Right atrium auricular region (tissue), 2 donors: ENCODE results near the gene ZMYND12. TPM values are rescaled to one million over a fixed set of nuclear protein-coding genes. Genes with fewer than 3 reads are reported as not detected.
A peak's percentile ranks its signal among the peaks of the same experiment; 100 is the strongest.

Experiments
- DNase-seq: peaks from one replicate; pipeline ENCODE4 v3.0.0-alpha.2; 2019; ENCODE audit warnings: low spot score
- H3K27ac ChIP-seq, 2 donors: fragments of 200-600 bp; sonication (generic); 1 replicate in 1 of 2; 2 replicates in 1 of 2; pipeline ENCODE4 v1.5.1; 2016 to 2019
- H3K27me3 ChIP-seq, 2 donors: fragments of 200-600 bp; sonication (generic); one replicate each; pipeline versions ENCODE4 v1.5.1 to v1.6.0; 2017 to 2019
- H3K36me3 ChIP-seq: fragments of 200-600 bp; sonication (generic); one replicate; pipeline ENCODE4 v1.5.1; 2016
- H3K4me1 ChIP-seq, 2 donors: fragments of 200-600 bp; sonication (generic); one replicate each; pipeline versions ENCODE4 v1.5.1 to v1.6.0; 2017 to 2019
- H3K4me3 ChIP-seq, 2 donors: fragments of 200-600 bp; sonication (generic); 1 replicate in 1 of 2; 2 replicates in 1 of 2; pipeline ENCODE4 v1.5.1; 2017 to 2019; ENCODE audit warnings: mild to moderate bottlenecking in 1 of 2, moderate library complexity in 1 of 2
- H3K9me3 ChIP-seq, 2 donors: fragments of 200-600 bp; sonication (generic); one replicate each; pipeline ENCODE4 v1.5.1; 2019
- CTCF ChIP-seq, 2 donors: fragments of 200-600 bp; sonication (generic); IDR thresholded peaks; one replicate each; pipeline ENCODE4 v1.5.1; 2019; ENCODE audit warnings: antibody characterized with exemption in 2 of 2
- total RNA-seq, 2 donors: library from RNA; depleted of rRNA; stranded (reverse); fragments of >200 nt; gene quantifications; one replicate each; pipeline ENCODE4 v1.1.0, GENCODE V29; 2016

ZMYND12 gene
- total RNA-seq, 2 donors from 2014 or later, result 0.26 to 3.4 TPM

GRCh38 chr1:42392255-42392654 lies 63.6 kb downstream of the ZMYND12 start:
- Histone ChIP-seq H3K27me3 (no peaks in the 10 kb centered on the region), H3K4me1 (no peaks in the 10 kb centered on the region), H3K27ac (no peak overlapping the region), H3K9me3 (no peaks in the 10 kb centered on the region), H3K4me3 (no peak overlapping the region), H3K36me3 (no peaks in the 10 kb centered on the region)
- no peak for DNase-seq
- no peak for TF ChIP-seq CTCF (IDR thresholded peaks at IDR 0.05)

GRCh38 chr1:42386051-42386450 lies 69.8 kb downstream of the ZMYND12 start:
- Histone ChIP-seq H3K4me1 (peaks cover 0 to 4% of the 10 kb centered on the region in 2 donors), H3K36me3 (no peaks in the 10 kb centered on the region), H3K27ac (no peak overlapping the region), H3K4me3 (no peak overlapping the region), H3K9me3 (no peaks in the 10 kb centered on the region), H3K27me3 (no peaks in the 10 kb centered on the region)
- no peak for TF ChIP-seq CTCF (IDR thresholded peaks at IDR 0.05)
- DNase-seq, result no peak

GRCh38 chr1:42385283-42385682 lies 70.5 kb downstream of the ZMYND12 start:
- no peaks in the 10 kb centered on the region for H3K9me3 ChIP-seq
- H3K4me3 ChIP-seq, result no peak overlapping the region
- peaks cover 0 to 7% of the 10 kb centered on the region in 2 donors for H3K4me1 ChIP-seq
- no peak for TF ChIP-seq CTCF (IDR thresholded peaks at IDR 0.05)
- no peak overlapping the region for H3K27ac ChIP-seq
- H3K36me3 ChIP-seq, result no peaks in the 10 kb centered on the region
- H3K27me3 ChIP-seq, result no peaks in the 10 kb centered on the region
- DNase-seq, result no peak

GRCh38 chr1:42381280-42381673 lies 74.5 kb downstream of the ZMYND12 start:
- Histone ChIP-seq H3K36me3 (no peaks in the 10 kb centered on the region), H3K27me3 (no peaks in the 10 kb centered on the region), H3K27ac (no peak overlapping the region), H3K9me3 (no peaks in the 10 kb centered on the region), H3K4me3 (peak overlapping the region; percentile 57 to 73), H3K4me1 (peaks cover 0 to 12% of the 10 kb centered on the region in 2 donors)
- DNase-seq, result no peak
- no peak for TF ChIP-seq CTCF (IDR thresholded peaks at IDR 0.05)

- peaks cover 0 to 12% of the 10 kb centered on the region in 2 donors for H3K4me1 ChIP-seq
- H3K4me3 ChIP-seq, result peak within 1 kb of the TSS; percentile 57 to 73
- no peak for DNase-seq
- peak within 1 kb of the TSS; percentile 21 to 55 for H3K27ac ChIP-seq
- no peaks in the 10 kb centered on the region for H3K9me3 ChIP-seq
- no peaks in the 10 kb centered on the region for H3K27me3 ChIP-seq
- TF ChIP-seq CTCF (IDR thresholded peaks at IDR 0.05), result no peak
- no peaks in the 10 kb centered on the region for H3K36me3 ChIP-seq
Observed at GRCh38 chr1:42380586-42381279, 75.1 kb downstream of the ZMYND12 start, which contains the start of gene RIMKLA. Gene RIMKLA, plus strand, starts transcription at chr1:42380792. Its CDS starts 143 bp downstream, at chr1:42380935.

Other genes starting within 250 kb of the ZMYND12 start
- gene FOXJ3, start 120.8 kb downstream of the ZMYND12 start, total RNA-seq, result 10 to 100 TPM; 36.7 to 38.6 TPM
- gene RIMKLA, start 75.2 kb downstream of the ZMYND12 start, total RNA-seq, result 1 to 10 TPM; 3.8 to 4.7 TPM
- gene PPCS, start 521 bp upstream of the ZMYND12 start, total RNA-seq, result 10 to 100 TPM; 36.8 to 42.6 TPM
- gene CCDC30, start 7.3 kb upstream of the ZMYND12 start, total RNA-seq, result under 1 TPM; 0.47 to 0.63 TPM
- gene PPIH, start 202.4 kb upstream of the ZMYND12 start, total RNA-seq, result 10 to 100 TPM; 18.2 to 24.9 TPM
- gene YBX1, start 226.4 kb upstream of the ZMYND12 start, total RNA-seq, result 100 to 1,000 TPM; 801 to 826 TPM